Measurements from ENCODE around the gene KRTAP17-1.

DNA sequence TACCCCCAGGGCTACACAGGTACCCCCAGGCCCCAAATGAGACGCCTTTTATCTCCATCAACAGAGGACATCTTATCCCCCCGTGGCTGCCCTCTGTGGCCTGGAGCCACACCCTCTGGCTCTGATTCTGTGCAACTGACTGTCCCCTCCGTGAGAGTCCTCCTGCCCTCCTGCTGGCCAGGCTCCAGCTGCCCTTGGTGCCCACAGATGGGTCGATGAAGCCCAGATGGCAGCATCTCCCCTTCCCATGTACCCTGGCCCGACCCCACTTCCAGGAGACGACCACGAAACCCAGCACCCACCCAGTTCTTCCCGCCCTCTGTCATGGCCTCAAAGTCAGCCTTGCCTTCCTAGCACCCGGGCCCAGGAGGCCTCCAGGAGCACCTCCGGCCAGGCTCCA lies 9.6 kb upstream of the KRTAP17-1 start:
- TF ChIP-seq MXI1 (IDR thresholded peaks at IDR 0.05; ENCODE audit: borderline replicate concordance, low read depth, low read length) = no peak
- TF ChIP-seq, protein P1, sequence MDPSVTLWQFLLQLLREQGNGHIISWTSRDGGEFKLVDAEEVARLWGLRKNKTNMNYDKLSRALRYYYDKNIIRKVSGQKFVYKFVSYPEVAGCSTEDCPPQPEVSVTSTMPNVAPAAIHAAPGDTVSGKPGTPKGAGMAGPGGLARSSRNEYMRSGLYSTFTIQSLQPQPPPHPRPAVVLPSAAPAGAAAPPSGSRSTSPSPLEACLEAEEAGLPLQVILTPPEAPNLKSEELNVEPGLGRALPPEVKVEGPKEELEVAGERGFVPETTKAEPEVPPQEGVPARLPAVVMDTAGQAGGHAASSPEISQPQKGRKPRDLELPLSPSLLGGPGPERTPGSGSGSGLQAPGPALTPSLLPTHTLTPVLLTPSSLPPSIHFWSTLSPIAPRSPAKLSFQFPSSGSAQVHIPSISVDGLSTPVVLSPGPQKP (IDR thresholded peaks at IDR 0.05; ENCODE audit: borderline replicate concordance, low read depth, low read length) = no peak
